ENCODE measurements around the gene HSPB9.

The HSPB9 gene

DNA sequence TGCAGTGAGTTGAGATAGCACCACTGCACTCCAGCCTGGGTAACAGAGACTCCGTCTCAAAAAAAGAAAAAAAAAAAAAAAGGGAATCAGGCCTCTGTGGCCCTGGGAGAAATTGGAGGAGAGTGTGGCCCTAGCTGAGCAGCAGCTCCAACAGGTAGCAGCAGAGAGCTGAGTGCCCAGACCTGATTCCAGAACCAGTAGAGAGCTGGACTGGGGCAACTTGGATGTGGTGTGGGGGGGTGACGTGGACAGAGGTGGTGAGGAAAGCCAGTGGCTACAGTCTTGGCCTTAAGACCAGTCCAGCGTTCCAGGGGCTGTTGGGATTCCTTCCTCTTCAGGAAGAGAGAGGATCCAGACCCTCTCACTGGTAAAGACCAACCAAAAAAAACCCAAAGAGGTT, 1.7 kb downstream of the HSPB9 start:
- ChIA-PET POLR2A (interaction anchor here (0.6 to 0.7 kb wide), 2 partner anchors 87 to 112 kb away, joined by 3 to 7 read pairs; no protein-coding TSS in a partner anchor), CTCF (interaction anchor here (0.7 to 1.7 kb wide), 4 partner anchors 10 to 12 kb away, joined by 3 to 5 read pairs (median 4); partner anchors contain the start of gene DHX58)
- TF ChIP-seq, protein P1, sequence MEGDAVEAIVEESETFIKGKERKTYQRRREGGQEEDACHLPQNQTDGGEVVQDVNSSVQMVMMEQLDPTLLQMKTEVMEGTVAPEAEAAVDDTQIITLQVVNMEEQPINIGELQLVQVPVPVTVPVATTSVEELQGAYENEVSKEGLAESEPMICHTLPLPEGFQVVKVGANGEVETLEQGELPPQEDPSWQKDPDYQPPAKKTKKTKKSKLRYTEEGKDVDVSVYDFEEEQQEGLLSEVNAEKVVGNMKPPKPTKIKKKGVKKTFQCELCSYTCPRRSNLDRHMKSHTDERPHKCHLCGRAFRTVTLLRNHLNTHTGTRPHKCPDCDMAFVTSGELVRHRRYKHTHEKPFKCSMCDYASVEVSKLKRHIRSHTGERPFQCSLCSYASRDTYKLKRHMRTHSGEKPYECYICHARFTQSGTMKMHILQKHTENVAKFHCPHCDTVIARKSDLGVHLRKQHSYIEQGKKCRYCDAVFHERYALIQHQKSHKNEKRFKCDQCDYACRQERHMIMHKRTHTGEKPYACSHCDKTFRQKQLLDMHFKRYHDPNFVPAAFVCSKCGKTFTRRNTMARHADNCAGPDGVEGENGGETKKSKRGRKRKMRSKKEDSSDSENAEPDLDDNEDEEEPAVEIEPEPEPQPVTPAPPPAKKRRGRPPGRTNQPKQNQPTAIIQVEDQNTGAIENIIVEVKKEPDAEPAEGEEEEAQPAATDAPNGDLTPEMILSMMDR (IDR thresholded peaks at IDR 0.05; ENCODE audit: control extremely low read depth, extremely low read depth, low read depth, missing control alignments) = peak; percentile 8

DNA sequence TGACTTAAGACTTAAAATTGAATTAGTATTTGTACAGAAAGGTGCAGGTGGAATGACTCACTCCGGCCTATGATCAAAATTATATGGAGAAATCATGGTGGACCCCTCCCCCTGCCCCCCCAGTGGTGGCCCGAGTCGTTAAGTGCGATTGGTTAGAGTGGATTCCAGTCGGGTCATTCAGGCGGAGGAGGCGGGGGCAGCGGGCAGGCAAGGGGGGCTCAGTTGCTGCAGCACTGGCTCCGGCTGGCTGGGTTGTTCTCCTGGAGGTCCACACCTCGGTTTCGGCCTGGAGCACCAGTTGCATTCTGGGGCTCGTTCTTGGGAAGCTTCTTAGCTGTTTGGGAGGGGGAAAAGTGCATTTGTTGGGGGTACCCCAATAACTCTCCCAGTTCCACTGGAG, 3.0 kb downstream of the HSPB9 start:
- CTCF ChIA-PET = interaction anchor here (1.5 kb wide), 1 partner anchor 11 kb away, joined by 4 read pairs; no protein-coding TSS in a partner anchor
- POLR2A ChIA-PET = no interaction called here
- TF ChIP-seq, protein P1 (IDR thresholded peaks at IDR 0.05; ENCODE audit: control extremely low read depth, extremely low read depth, low read depth, missing control alignments) = no peak
- DNase-seq (ENCODE audit: extremely low spot score) = no peak

More for the DNA sequence above, 1.7 kb downstream of the HSPB9 start:
- DNase-seq (ENCODE audit: extremely low spot score) = no peak

DNA sequence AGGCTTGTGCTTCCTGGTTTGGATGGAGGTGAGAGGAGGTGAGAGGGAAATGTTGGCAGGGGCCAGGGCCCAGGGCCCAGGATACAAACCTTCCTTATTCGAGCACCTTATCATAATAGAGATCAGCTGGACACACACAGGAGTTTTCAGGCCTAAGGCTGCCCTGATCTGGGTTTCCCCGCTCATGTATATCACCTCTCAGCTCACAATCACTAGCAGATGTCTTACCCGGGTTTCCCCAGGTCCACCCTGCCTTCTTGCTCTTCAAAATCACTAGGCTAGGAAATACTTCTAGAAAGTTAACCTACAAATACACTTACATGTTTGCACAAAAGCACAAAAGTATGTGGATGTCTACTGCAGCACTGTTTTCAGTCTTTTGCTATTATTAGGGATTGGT, 4.2 kb downstream of the HSPB9 start:
- TF ChIP-seq, protein P1 (IDR thresholded peaks at IDR 0.05; ENCODE audit: control extremely low read depth, extremely low read depth, low read depth, missing control alignments) = no peak
- ChIA-PET CTCF (interaction anchor here (8.2 kb wide), 1 partner anchor 8 kb away, joined by 47 read pairs; no protein-coding TSS in a partner anchor), POLR2A (interaction anchor here (0.9 kb wide), 1 partner anchor 437 kb away, joined by 4 read pairs; no protein-coding TSS in a partner anchor)
- DNase-seq (ENCODE audit: extremely low spot score) = no peak

DNA sequence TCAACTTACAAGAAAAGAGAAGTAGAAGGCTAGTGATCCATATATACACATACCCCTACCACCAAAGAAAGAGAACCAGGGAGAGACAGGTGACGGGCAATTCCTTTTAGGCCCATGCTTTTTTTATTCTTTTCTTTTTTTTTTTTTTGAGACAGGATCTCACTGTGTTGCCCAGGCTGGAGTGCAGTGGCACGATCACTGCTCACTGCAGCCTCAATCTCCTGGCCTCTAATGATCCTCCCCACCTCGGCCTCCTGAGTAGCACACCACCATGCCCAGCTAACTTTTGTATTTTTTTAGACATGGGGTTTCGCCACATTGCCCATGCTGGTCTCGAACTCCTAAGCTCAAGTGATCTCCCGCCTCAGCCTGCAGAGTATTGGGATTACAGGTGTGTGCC, 4.8 kb downstream of the HSPB9 start:
- DNase-seq (ENCODE audit: extremely low spot score) = no peak
- ChIA-PET POLR2A (interaction anchor here (0.9 kb wide), 1 partner anchor 438 kb away, joined by 4 read pairs; no protein-coding TSS in a partner anchor), CTCF (interaction anchor here (1.3 to 8.2 kb wide), 3 partner anchors 9 to 11 kb away, joined by 4 to 47 read pairs (median 4); no protein-coding TSS in a partner anchor)
- TF ChIP-seq, protein P1 (IDR thresholded peaks at IDR 0.05; ENCODE audit: control extremely low read depth, extremely low read depth, low read depth, missing control alignments) = no peak

DNA sequence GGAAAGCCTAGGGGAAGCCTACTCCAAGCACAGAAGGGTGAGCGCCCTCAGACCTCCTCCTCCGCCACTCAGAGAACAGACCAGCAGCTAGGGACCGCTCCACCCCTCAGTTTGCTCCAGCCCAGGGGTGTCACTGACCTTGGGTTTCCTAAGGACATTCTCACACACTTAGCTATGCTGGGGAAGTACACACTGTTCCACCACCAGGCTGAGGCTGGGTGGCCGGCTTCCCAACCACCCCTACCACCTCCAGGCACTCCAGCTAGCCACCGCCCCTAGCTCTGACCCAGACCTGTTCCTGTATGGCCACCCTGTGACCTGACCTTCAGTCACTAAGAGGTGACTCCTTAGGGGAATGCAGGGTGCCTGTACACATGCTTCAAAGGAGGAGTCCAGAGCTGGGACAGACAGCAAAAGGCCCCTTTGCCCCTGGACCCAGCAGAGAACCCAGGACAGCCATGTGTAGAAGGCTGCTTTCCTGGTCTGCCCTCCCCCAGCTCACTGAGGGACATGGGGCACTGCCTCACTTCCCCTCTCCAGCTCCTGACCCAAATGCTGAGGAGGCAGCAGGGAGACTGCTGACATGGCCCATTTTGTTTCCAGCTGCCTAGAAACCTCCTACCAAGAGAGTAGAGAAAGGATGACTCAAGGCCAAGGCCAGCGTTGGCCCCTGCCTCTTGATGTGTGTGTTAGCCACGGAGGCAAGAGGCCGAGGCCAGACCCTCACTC, 6.7 kb downstream of the HSPB9 start:
- DNase-seq (ENCODE audit: extremely low spot score) = no peak
- CTCF ChIA-PET = interaction anchor here (0.8 to 8.2 kb wide), 10 partner anchors 10 to 111 kb away, joined by 3 to 47 read pairs (median 4); partner anchors contain the start of genes DNAJC7 and NKIRAS2
- POLR2A ChIA-PET = no interaction called here
- TF ChIP-seq, protein P1 (IDR thresholded peaks at IDR 0.05; ENCODE audit: control extremely low read depth, extremely low read depth, low read depth, missing control alignments) = no peak

DNA sequence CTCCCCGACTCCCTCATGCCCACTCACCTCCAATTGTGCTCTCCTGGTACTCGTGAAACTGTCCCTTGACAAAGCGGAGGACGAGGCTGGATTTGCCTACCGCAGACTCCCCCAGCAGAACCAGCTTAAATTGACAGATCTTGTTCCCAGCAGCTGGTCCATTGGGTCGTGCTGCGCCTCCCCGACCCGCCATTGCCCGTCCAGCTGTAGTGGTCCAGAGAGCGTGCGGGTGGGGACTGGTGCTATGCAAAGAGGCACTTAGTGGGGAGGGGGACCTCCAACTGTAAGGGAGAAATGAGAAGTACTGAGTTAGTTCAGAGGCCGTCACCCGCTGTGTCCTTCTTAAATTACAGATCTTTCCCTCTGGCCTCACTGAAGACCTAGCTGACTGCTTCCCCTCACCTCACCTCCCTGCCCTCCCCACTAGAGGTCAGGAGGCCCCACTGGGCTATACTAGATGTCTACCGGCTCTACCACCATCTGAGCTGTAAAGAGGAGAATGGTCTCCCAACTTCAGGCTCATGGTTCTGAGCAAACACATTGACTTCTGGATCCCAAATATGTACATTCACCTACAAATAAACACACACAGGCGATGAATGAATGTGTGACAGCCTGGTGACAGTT, 7.8 kb downstream of the HSPB9 start:
- ChIA-PET POLR2A (no interaction called here), CTCF (interaction anchor here (0.8 to 8.2 kb wide), 10 partner anchors 12 to 113 kb away, joined by 3 to 47 read pairs (median 5); partner anchors contain the start of genes DNAJC7 and NKIRAS2)
- TF ChIP-seq, protein P1 (IDR thresholded peaks at IDR 0.05; ENCODE audit: control extremely low read depth, extremely low read depth, low read depth, missing control alignments) = no peak
- DNase-seq (ENCODE audit: extremely low spot score) = no peak

All from GM10248 (cell line).